K562 treated with DMSO at 1 percent for 48 hours (cell line): Measurements from ENCODE around the gene GATM. TPM values are rescaled to one million over a fixed set of nuclear protein-coding genes. Genes with fewer than 3 reads are reported as not detected.

Experiments used
- total RNA-seq: library from RNA; unstranded; fragments of 300-600 nt; gene quantifications from 2 replicates; pipeline ENCODE4 v1.2.3, GENCODE V29; 2022; ENCODE audit warnings: low replicate concordance; ENCODE audit errors: extremely low read depth

Gene GATM
- not detected in 2 replicates for total RNA-seq

GRCh38 chr15:45378149-45378912, at the start of gene GATM:
TSS of gene GATM (minus strand) at chr15:45378544. CDS start at chr15:45378453, 91 bp downstream.

Other genes with a start within 250 kb of the GATM start
- gene DUOXA1, start 248.7 kb downstream of the GATM start, total RNA-seq, result not detected in 2 replicates
- gene DUOX1, start 248.6 kb downstream of the GATM start, total RNA-seq, result not detected in 2 replicates
- not detected in 2 replicates for gene SHF, start 190.6 kb downstream of the GATM start, total RNA-seq
- not detected in 2 replicates for gene SLC28A2, start 126.3 kb downstream of the GATM start, total RNA-seq
- gene SLC30A4, start 144.2 kb upstream of the GATM start, total RNA-seq, result not detected in 2 replicates
- gene BLOC1S6, start 208.8 kb upstream of the GATM start, total RNA-seq, result not detected in 2 replicates